ENCODE data around the gene SLC30A7.

The SLC30A7 gene

GRCh38 chr1:101025283-101025656, 129.4 kb downstream of the SLC30A7 start:
- Histone ChIP-seq H3K4me3 (ENCODE audit: low read length) (peak overlapping the region; percentile 60), H3K27me3 (ENCODE audit: control insufficient read depth, insufficient read depth, low read length) (no peaks in the 10 kb centered on the region), H3K27ac (ENCODE audit: low read length) (no peak overlapping the region), H3K4me1 (ENCODE audit: control insufficient read depth, insufficient read depth, low read length) (no peaks in the 10 kb centered on the region), H3K36me3 (ENCODE audit: control insufficient read depth, insufficient read depth, low read length) (no peaks in the 10 kb centered on the region), H3K9me3 (ENCODE audit: control insufficient read depth, insufficient read depth, low read length) (no peaks in the 10 kb centered on the region)
- no CpG with 5 or more reads among the region's 9 CpGs for WGBS (ENCODE audit: insufficient coverage, insufficient read length)
- DNase-seq (ENCODE audit: low read depth, low spot score): no peak

- Histone ChIP-seq H3K27ac (ENCODE audit: low read length) (no peak within 1 kb of the TSS), H3K36me3 (ENCODE audit: control insufficient read depth, insufficient read depth, low read length) (no peaks in the 10 kb centered on the region), H3K4me3 (ENCODE audit: low read length) (peak within 1 kb of the TSS; percentile 60), H3K27me3 (ENCODE audit: control insufficient read depth, insufficient read depth, low read length) (no peaks in the 10 kb centered on the region), H3K4me1 (ENCODE audit: control insufficient read depth, insufficient read depth, low read length) (no peaks in the 10 kb centered on the region), H3K9me3 (ENCODE audit: control insufficient read depth, insufficient read depth, low read length) (no peaks in the 10 kb centered on the region)
- DNase-seq (ENCODE audit: low read depth, low spot score): peak; percentile 43
- WGBS (ENCODE audit: insufficient coverage, insufficient read length): no CpG with 5 or more reads among the region's 37 CpGs
Observed at GRCh38 chr1:101025657-101026429, 130.0 kb downstream of the SLC30A7 start, which contains the start of gene DPH5. TSS of gene DPH5 (minus strand) at chr1:101025784. CDS start at chr1:101025443, 341 bp downstream.

GRCh38 chr1:101026430-101026788, 130.5 kb downstream of the SLC30A7 start:
- peak overlapping the region; percentile 60; the same call in 1 of the 2 replicates for H3K4me3 ChIP-seq (ENCODE audit: low read length)
- no peaks in the 10 kb centered on the region for H3K9me3 ChIP-seq (ENCODE audit: control insufficient read depth, insufficient read depth, low read length)
- H3K27ac ChIP-seq (ENCODE audit: low read length): no peak overlapping the region
- no peaks in the 10 kb centered on the region for H3K36me3 ChIP-seq (ENCODE audit: control insufficient read depth, insufficient read depth, low read length)
- H3K27me3 ChIP-seq (ENCODE audit: control insufficient read depth, insufficient read depth, low read length): no peaks in the 10 kb centered on the region
- H3K4me1 ChIP-seq (ENCODE audit: control insufficient read depth, insufficient read depth, low read length): no peaks in the 10 kb centered on the region
- no CpG with 5 or more reads among the region's 5 CpGs for WGBS (ENCODE audit: insufficient coverage, insufficient read length)
- DNase-seq (ENCODE audit: low read depth, low spot score): no peak

- Histone ChIP-seq H3K4me1 (ENCODE audit: control insufficient read depth, insufficient read depth, low read length) (no peaks in the 10 kb centered on the region), H3K9me3 (ENCODE audit: control insufficient read depth, insufficient read depth, low read length) (no peaks in the 10 kb centered on the region), H3K27ac (ENCODE audit: low read length) (no peak overlapping the region), H3K36me3 (ENCODE audit: control insufficient read depth, insufficient read depth, low read length) (no peaks in the 10 kb centered on the region), H3K27me3 (ENCODE audit: control insufficient read depth, insufficient read depth, low read length) (no peaks in the 10 kb centered on the region), H3K4me3 (ENCODE audit: low read length) (no peak overlapping the region)
- no CpG with 5 or more reads among the region's 6 CpGs for WGBS (ENCODE audit: insufficient coverage, insufficient read length)
- DNase-seq (ENCODE audit: low read depth, low spot score): no peak
Observed at GRCh38 chr1:101027194-101027772, 131.4 kb downstream of the SLC30A7 start.

- Histone ChIP-seq H3K27me3 (ENCODE audit: control insufficient read depth, insufficient read depth, low read length) (no peaks in the 10 kb centered on the region), H3K9me3 (ENCODE audit: control insufficient read depth, insufficient read depth, low read length) (no peaks in the 10 kb centered on the region), H3K36me3 (ENCODE audit: control insufficient read depth, insufficient read depth, low read length) (no peaks in the 10 kb centered on the region), H3K4me3 (ENCODE audit: low read length) (no peak overlapping the region), H3K4me1 (ENCODE audit: control insufficient read depth, insufficient read depth, low read length) (no peaks in the 10 kb centered on the region), H3K27ac (ENCODE audit: low read length) (no peak overlapping the region)
- WGBS (ENCODE audit: insufficient coverage, insufficient read length): no CpG with 5 or more reads among the region's 2 CpGs
- DNase-seq (ENCODE audit: low read depth, low spot score): no peak
Observed at GRCh38 chr1:101028466-101028865, 132.6 kb downstream of the SLC30A7 start.

GRCh38 chr1:101029184-101029583, 133.3 kb downstream of the SLC30A7 start:
- Histone ChIP-seq H3K4me1 (ENCODE audit: control insufficient read depth, insufficient read depth, low read length) (no peaks in the 10 kb centered on the region), H3K4me3 (ENCODE audit: low read length) (no peak overlapping the region), H3K36me3 (ENCODE audit: control insufficient read depth, insufficient read depth, low read length) (no peaks in the 10 kb centered on the region), H3K9me3 (ENCODE audit: control insufficient read depth, insufficient read depth, low read length) (no peaks in the 10 kb centered on the region), H3K27me3 (ENCODE audit: control insufficient read depth, insufficient read depth, low read length) (no peaks in the 10 kb centered on the region), H3K27ac (ENCODE audit: low read length) (no peak overlapping the region)
- no peak for DNase-seq (ENCODE audit: low read depth, low spot score)
- no CpG with 5 or more reads among the region's 1 CpG for WGBS (ENCODE audit: insufficient coverage, insufficient read length)

- no CpG with 5 or more reads among the region's 4 CpGs for WGBS (ENCODE audit: insufficient coverage, insufficient read length)
- no peak for DNase-seq (ENCODE audit: low read depth, low spot score)
- Histone ChIP-seq H3K4me3 (ENCODE audit: low read length) (no peak overlapping the region), H3K36me3 (ENCODE audit: control insufficient read depth, insufficient read depth, low read length) (no peaks in the 10 kb centered on the region), H3K27ac (ENCODE audit: low read length) (no peak overlapping the region), H3K4me1 (ENCODE audit: control insufficient read depth, insufficient read depth, low read length) (0 out of 2 replicates have a peak, but pooled peaks cover 2% of the 10 kb centered on the region), H3K9me3 (ENCODE audit: control insufficient read depth, insufficient read depth, low read length) (no peaks in the 10 kb centered on the region), H3K27me3 (ENCODE audit: control insufficient read depth, insufficient read depth, low read length) (no peaks in the 10 kb centered on the region)
Observed at GRCh38 chr1:101030881-101031280, 135.0 kb downstream of the SLC30A7 start.

Measured in iPS DF 6.9 (cell line).